H1 (cell line): ENCODE results near the gene CCDC174. TPM values are rescaled to one million over a fixed set of nuclear protein-coding genes. Genes with fewer than 3 reads are reported as not detected.

Experiments
- CTCF ChIA-PET: fragments of 300-600 bp; sonication (Branson Sonifier 250); formaldehyde crosslinking; loops from one replicate; lab custom pipeline; 2021; ENCODE audit not compliant: partially characterized antibody; lab: Charles Lee
- POLR2A ChIA-PET: fragments of 300-600 bp; sonication (Branson Sonifier 250); formaldehyde crosslinking; loops from one replicate; lab custom pipeline; 2021; ENCODE audit warnings: inconsistent platforms; ENCODE audit not compliant: partially characterized antibody; lab: Charles Lee
- DNase-seq, 2 experiments: peaks; one replicate each; pipeline versions ENCODE4 v3.0.0 to v3.0.0-alpha.2; 2010 to 2022; ENCODE audit warnings: low spot score in 2 of 2, low read depth in 1 of 2, mixed read lengths in 1 of 2
- FAIRE-seq: peaks from 2 replicates; lab custom pipeline; 2011; peaks lifted over from hg19 to GRCh38; lab: Jason Lieb, UNC
- H2AFZ ChIP-seq: 2 replicates; pipeline ENCODE4 v1.8.1; 2012; ENCODE audit warnings: low read length, inconsistent platforms
- H2AK5ac ChIP-seq: 2 replicates; pipeline ENCODE4 v1.6.1; 2013; ENCODE audit warnings: low read depth, low read length
- H2BK120ac ChIP-seq: replicated peaks from 2 replicates; pipeline ENCODE3; 2013; ENCODE audit warnings: low read depth, low read length, inconsistent platforms
- H2BK12ac ChIP-seq: 2 replicates; pipeline ENCODE4 v1.6.1; 2013; ENCODE audit warnings: low read depth, low read length
- H2BK15ac ChIP-seq: 2 replicates; pipeline ENCODE4 v1.6.1; 2013; ENCODE audit warnings: low read length
- H2BK20ac ChIP-seq: 2 replicates; pipeline ENCODE4 v1.6.1; 2013; ENCODE audit warnings: low read length
- H2BK5ac ChIP-seq: 2 replicates; pipeline ENCODE4 v1.6.1; 2013; ENCODE audit warnings: low read depth, low read length
- H3K14ac ChIP-seq: 2 replicates; pipeline ENCODE4 v1.6.1; 2013; ENCODE audit warnings: inconsistent platforms; ENCODE audit not compliant: insufficient read length
- H3K18ac ChIP-seq: 2 replicates; pipeline ENCODE4 v1.6.1; 2013; ENCODE audit warnings: low read length; ENCODE audit errors: extremely low read depth
- H3K23ac ChIP-seq: 2 replicates; pipeline ENCODE4 v1.6.1; 2013; ENCODE audit warnings: inconsistent platforms; ENCODE audit not compliant: insufficient read length
- H3K23me2 ChIP-seq: 2 replicates; pipeline ENCODE4 v1.6.1; 2013; ENCODE audit warnings: low read depth, low read length
- H3K27ac ChIP-seq: 2 replicates; pipeline ENCODE4 v1.6.1; 2011; ENCODE audit warnings: low read depth, low read length, inconsistent platforms
- H3K27me3 ChIP-seq, 4 experiments: replicated peaks in 1 of 4; 1 replicate in 1 of 4; 2 replicates in 3 of 4; pipeline versions ENCODE4 v1.6.1 to v1.8.1; 2011 to 2013; ENCODE audit warnings: low read length in 3 of 4, mild to moderate bottlenecking in 3 of 4, inconsistent platforms in 2 of 4, mixed read lengths in 2 of 4, moderate library complexity in 1 of 4; ENCODE audit not compliant: control insufficient read depth in 3 of 4, insufficient read depth in 3 of 4; ENCODE audit errors: extremely low read depth in 1 of 4
- H3K36me3 ChIP-seq, 4 experiments: 2 replicates each; pipeline versions ENCODE4 v1.6.1 to v1.8.1; 2011 to 2013; ENCODE audit warnings: mild to moderate bottlenecking in 4 of 4, low read length in 3 of 4, moderate library complexity in 2 of 4, control low read depth in 1 of 4, inconsistent platforms in 1 of 4; ENCODE audit not compliant: insufficient read depth in 4 of 4, control insufficient read depth in 2 of 4
- H3K4ac ChIP-seq: replicated peaks from 2 replicates; pipeline ENCODE3; 2013; ENCODE audit warnings: low read length, low read depth, mixed read lengths, inconsistent platforms; ENCODE audit not compliant: insufficient read length
- H3K4me1 ChIP-seq, 4 experiments: replicated peaks in 1 of 4; 1 replicate in 1 of 4; 2 replicates in 3 of 4; pipeline versions ENCODE4 v1.6.1 to v1.8.1; 2011 to 2013; ENCODE audit warnings: low read length in 3 of 4, inconsistent platforms in 2 of 4, mixed read lengths in 1 of 4; ENCODE audit not compliant: insufficient read depth in 4 of 4, control insufficient read depth in 3 of 4
- H3K4me2 ChIP-seq, 2 experiments: 2 replicates each; pipeline versions ENCODE4 v1.6.1 to v1.8.1; 2011 to 2013; ENCODE audit warnings: low read depth in 2 of 2, low read length in 2 of 2, control low read depth in 1 of 2, inconsistent platforms in 1 of 2, mild to moderate bottlenecking in 1 of 2; ENCODE audit not compliant: insufficient read depth in 1 of 2
- H3K4me3 ChIP-seq, 4 experiments: fragments of 200-600, 300-600 bp in 1 of 4; sonication (generic), shearing (Covaris generic), sonication (Bioruptor Twin) in 1 of 4; 2 replicates each; pipeline versions ENCODE4 v1.5.1 to v1.8.1; 2011 to 2016; ENCODE audit warnings: low read length in 4 of 4, low read depth in 3 of 4, control low read depth in 2 of 4, inconsistent platforms in 2 of 4, mild to moderate bottlenecking in 2 of 4, mixed read lengths in 1 of 4, moderate library complexity in 1 of 4; ENCODE audit not compliant: insufficient read depth in 2 of 4; ENCODE audit errors: extremely low read depth in 1 of 4
- H3K56ac ChIP-seq: replicated peaks from 2 replicates; pipeline ENCODE3; 2013; ENCODE audit warnings: low read depth, mild to moderate bottlenecking, mixed read lengths, low read length, inconsistent platforms; ENCODE audit not compliant: insufficient read length
- H3K79me1 ChIP-seq: 2 replicates; pipeline ENCODE4 v1.6.1; 2013; ENCODE audit warnings: low read depth, low read length, control low read depth
- H3K79me2 ChIP-seq, 2 experiments: 2 replicates each; pipeline versions ENCODE4 v1.6.1 to v1.8.1; 2012 to 2013; ENCODE audit warnings: low read length in 2 of 2, mild to moderate bottlenecking in 2 of 2, inconsistent platforms in 1 of 2; ENCODE audit not compliant: insufficient read depth in 2 of 2, control insufficient read depth in 1 of 2
- H3K9ac ChIP-seq, 4 experiments: replicated peaks in 1 of 4; 1 replicate in 1 of 4; 2 replicates in 3 of 4; pipeline versions ENCODE4 v1.6.1 to v1.8.1; 2011 to 2013; ENCODE audit warnings: low read depth in 3 of 4, low read length in 3 of 4, control low read depth in 2 of 4, mild to moderate bottlenecking in 2 of 4, moderate library complexity in 2 of 4, inconsistent platforms in 1 of 4; ENCODE audit errors: extremely low read depth in 1 of 4
- H3K9me3 ChIP-seq, 2 experiments: 2 replicates each; pipeline versions ENCODE4 v1.6.1 to v1.8.1; 2012 to 2013; ENCODE audit warnings: mild to moderate bottlenecking in 2 of 2, moderate library complexity in 2 of 2, control low read depth in 1 of 2, inconsistent platforms in 1 of 2, low read depth in 1 of 2, low read length in 1 of 2, mixed read lengths in 1 of 2; ENCODE audit not compliant: insufficient read depth in 2 of 2
- H4K20me1 ChIP-seq, 2 experiments: replicated peaks in 1 of 2; 2 replicates each; pipeline versions ENCODE3 to v1.8.1; 2011 to 2013; ENCODE audit warnings: inconsistent platforms in 2 of 2, low read length in 2 of 2, mild to moderate bottlenecking in 1 of 2; ENCODE audit not compliant: insufficient read depth in 2 of 2, control insufficient read depth in 1 of 2
- H4K5ac ChIP-seq: 2 replicates; pipeline ENCODE4 v1.6.1; 2013; ENCODE audit warnings: low read length, low read depth, mixed read lengths, inconsistent platforms; ENCODE audit not compliant: insufficient read length
- H4K8ac ChIP-seq: 2 replicates; pipeline ENCODE4 v1.8.0; 2013; ENCODE audit warnings: mild to moderate bottlenecking, moderate library complexity, low read length, inconsistent platforms; ENCODE audit not compliant: insufficient read depth; ENCODE audit errors: extremely low read depth
- H4K91ac ChIP-seq: replicated peaks from 2 replicates; pipeline ENCODE3; 2013; ENCODE audit warnings: low read length, mixed read lengths, inconsistent platforms; ENCODE audit not compliant: insufficient read length
- E2F6 ChIP-seq: IDR thresholded peaks from 2 replicates; pipeline ENCODE4 v1.6.1; 2012; ENCODE audit warnings: inconsistent platforms
- EP300 ChIP-seq, 2 experiments: IDR thresholded peaks; 1 replicate in 1 of 2; 2 replicates in 1 of 2; pipeline ENCODE4 v1.6.1; 2011 to 2012; ENCODE audit warnings: low read depth in 2 of 2, low read length in 2 of 2, mild to moderate bottlenecking in 2 of 2, borderline replicate concordance in 1 of 2, inconsistent platforms in 1 of 2, moderate library complexity in 1 of 2
- RNF2 ChIP-seq: fragments of 200-900, 300-1000 bp; sonication (generic); IDR thresholded peaks from 2 replicates; pipeline ENCODE4 v1.7.1; 2016; ENCODE audit warnings: borderline replicate concordance, low read depth, mild to moderate bottlenecking, antibody characterized with exemption, low read length; ENCODE audit not compliant: poor library complexity, severe bottlenecking; ENCODE audit errors: missing control alignments
- SP2 ChIP-seq: IDR thresholded peaks from 2 replicates; pipeline ENCODE4 v1.6.1; 2012; ENCODE audit warnings: mild to moderate bottlenecking, low read length, inconsistent platforms
- ZNF274 ChIP-seq: IDR thresholded peaks from 2 replicates; pipeline ENCODE4 v1.7.0; 2012; ENCODE audit warnings: low read length, borderline replicate concordance; ENCODE audit errors: extremely low read depth
- WGBS, 2 experiments: shearing (Covaris generic) in 1 of 2; methylation state at CpG; one replicate each; pipeline versions ENCODE4 v1.1.6 to v1.1.7; 2013 to 2015; ENCODE audit warnings: low lambda C conversion rate in 2 of 2, mixed read lengths in 2 of 2, inconsistent platforms in 1 of 2, low coverage in 1 of 2, missing lambda C conversion rate in 1 of 2; ENCODE audit not compliant: insufficient replicate concordance in 2 of 2, insufficient coverage in 1 of 2, insufficient read length in 1 of 2; ENCODE audit errors: extremely low coverage in 1 of 2, missing lambda C conversion rate in 1 of 2; 5-methylcytosine and 5-hydroxymethylcytosine counted together
- polyA plus RNA-seq, 7 experiments: library from polyadenylated mRNA; depleted of rRNA in 3 of 7; stranded (reverse) in 5 of 7; unstranded in 2 of 7; fragments of >200 nt in 5 of 7; fragments of 200-250 nt in 2 of 7; gene quantifications; 1 replicate in 5 of 7; 2 replicates in 1 of 7; 4 replicates in 1 of 7; pipeline versions ENCODE4 v1.2.1 to v1.2.3, GENCODE V29; 2011 to 2013; ENCODE audit warnings: missing spikeins in 2 of 7, mixed read lengths in 2 of 7
- total RNA-seq: library from RNA; stranded (reverse); fragmentation: NEBNext Ultra II Directional; extraction: Animal tissue kit (Norgen Biotek cat#: 25700); gene quantifications from 2 replicates; pipeline ENCODE4 v1.2.1, GENCODE V29; 2021
- TF ChIP-seq, protein P1 (sequence below): IDR thresholded peaks from 2 replicates; pipeline ENCODE4 v1.6.1; 2011; ENCODE audit warnings: low read length, improper control_type of control experiment

Gene CCDC174
- total and polyA plus RNA-seq, 2 of the 8 experiments (the other 6 are each of a cell fraction or from before 2014, with no cell fraction given), result 3.5 to 11.9 TPM

- no peak for DNase-seq
- WGBS, 2 experiments, result 74% methylated on average over 7 of the region's 7 CpGs; no CpG with 5 or more reads in 1 of the 2 experiments
- TF ChIP-seq SP2, result no peak
- TF ChIP-seq RNF2, result no peak
- TF ChIP-seq EP300 (IDR thresholded peaks at IDR 0.05; ENCODE audit: borderline replicate concordance in 1 of 2, low read depth in 2 of 2, low read length in 2 of 2), result no peak
- 0 out of 2 replicates have a peak, but pooled peaks have one; percentile 23 for TF ChIP-seq E2F6
- TF ChIP-seq, protein P1, sequence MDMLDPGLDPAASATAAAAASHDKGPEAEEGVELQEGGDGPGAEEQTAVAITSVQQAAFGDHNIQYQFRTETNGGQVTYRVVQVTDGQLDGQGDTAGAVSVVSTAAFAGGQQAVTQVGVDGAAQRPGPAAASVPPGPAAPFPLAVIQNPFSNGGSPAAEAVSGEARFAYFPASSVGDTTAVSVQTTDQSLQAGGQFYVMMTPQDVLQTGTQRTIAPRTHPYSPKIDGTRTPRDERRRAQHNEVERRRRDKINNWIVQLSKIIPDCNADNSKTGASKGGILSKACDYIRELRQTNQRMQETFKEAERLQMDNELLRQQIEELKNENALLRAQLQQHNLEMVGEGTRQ, result peak; percentile 47; the same call in 1 of the 2 replicates
- TF ChIP-seq ZNF274, result no peak
Measured at GRCh38 chr3:14620512-14620911, 31.1 kb upstream of the CCDC174 start.

More at GRCh38 chr3:14620512-14620911, 31.1 kb upstream of the CCDC174 start:
- no peaks in the 10 kb centered on the region for H3K79me1 ChIP-seq
- no peaks in the 10 kb centered on the region; the same call in 1 of the 2 replicates for H3K23me2 ChIP-seq
- ChIA-PET POLR2A (interaction anchor here (0.6 to 1.2 kb wide), 2 partner anchors 15 to 42 kb away, joined by 3 read pairs; no protein-coding TSS in a partner anchor), CTCF (interaction anchor here (0.8 to 6.2 kb wide), 4 partner anchors 9 to 152 kb away, joined by 3 to 25 read pairs (median 11); no protein-coding TSS in a partner anchor)
- no peak overlapping the region for H2BK20ac ChIP-seq
- no peak overlapping the region for H2BK5ac ChIP-seq
- H3K4me3 ChIP-seq, result no peak overlapping the region
- no peaks in the 10 kb centered on the region for H3K9me3 ChIP-seq
- H4K20me1 ChIP-seq, result no peaks in the 10 kb centered on the region
- no peak for FAIRE-seq
- H3K9ac ChIP-seq, result no peak overlapping the region
- peaks cover 0 to 4% (median 0%) of the 10 kb centered on the region in 4 experiments; a peak in 3 of 7 replicates for H3K4me1 ChIP-seq
- no peak overlapping the region for H3K18ac ChIP-seq
- 0 out of 2 replicates have a peak overlapping the region, but pooled peaks have one; percentile 89 for H2AK5ac ChIP-seq
- H3K4me2 ChIP-seq, result no peak overlapping the region
- H4K8ac ChIP-seq, result no peak overlapping the region
- H3K14ac ChIP-seq, result no peak overlapping the region
- no peaks in the 10 kb centered on the region for H3K79me2 ChIP-seq
- H3K23ac ChIP-seq, result no peak overlapping the region
- H3K4ac ChIP-seq, result no peak overlapping the region
- no peaks in the 10 kb centered on the region for H3K36me3 ChIP-seq
- H2BK120ac ChIP-seq, result no peak overlapping the region
- H4K91ac ChIP-seq, result no peak overlapping the region
- no peak overlapping the region for H3K27ac ChIP-seq
- H2AFZ ChIP-seq, result no peak overlapping the region
- no peak overlapping the region for H2BK15ac ChIP-seq
- no peak overlapping the region for H4K5ac ChIP-seq
- no peaks in the 10 kb centered on the region for H3K27me3 ChIP-seq
- no peak overlapping the region; the same call in 1 of the 2 replicates for H2BK12ac ChIP-seq
- H3K56ac ChIP-seq, result no peak overlapping the region
